Mesothelial cell of epicardium (in vitro differentiated cells): ENCODE data around the gene POLN. TPM values are rescaled to one million over a fixed set of nuclear protein-coding genes. Genes with fewer than 3 reads are reported as not detected.

Experiments used
- DNase-seq, 2 experiments: peaks; one replicate each; pipeline ENCODE4 v3.0.0; 2021; ENCODE audit warnings: low spot score in 2 of 2; ENCODE audit not compliant: unreplicated experiment in 2 of 2
- H3K27ac Mint-ChIP-seq: 2 replicates; pipeline ENCODE4 v1.8.0; 2021; ENCODE audit warnings: mixed read lengths
- H3K27me3 Mint-ChIP-seq: 2 replicates; pipeline ENCODE4 v1.8.0; 2021; ENCODE audit warnings: low read depth, mixed read lengths
- H3K36me3 Mint-ChIP-seq: 2 replicates; pipeline ENCODE4 v1.8.0; 2021; ENCODE audit warnings: mixed read lengths
- H3K4me1 Mint-ChIP-seq: 2 replicates; pipeline ENCODE4 v1.8.0; 2021; ENCODE audit warnings: mixed read lengths
- H3K4me3 Mint-ChIP-seq: 2 replicates; pipeline ENCODE4 v1.8.0; 2021; ENCODE audit warnings: mild to moderate bottlenecking, moderate library complexity, mixed read lengths
- H3K9me3 Mint-ChIP-seq: 2 replicates; pipeline ENCODE4 v1.8.0; 2021; ENCODE audit warnings: mixed read lengths
- CTCF ChIP-seq: fragments of 200-600 bp; sonication (generic); IDR thresholded peaks from one replicate; pipeline ENCODE4 v1.5.0; 2021; ENCODE audit warnings: antibody characterized with exemption; ENCODE audit not compliant: unreplicated experiment
- total RNA-seq: library from RNA; stranded (reverse); gene quantifications from 3 replicates; pipeline ENCODE4 v1.2.1, GENCODE V29; 2021

POLN gene
- total RNA-seq, 1 donor from 2014 or later = 5.8 TPM

- TF ChIP-seq CTCF = no peak
- no peaks in the 10 kb centered on the region for H3K9me3 Mint-ChIP-seq
- no peak overlapping the region for H3K4me3 Mint-ChIP-seq
- peaks cover 2% of the 10 kb centered on the region for H3K4me1 Mint-ChIP-seq
- peaks cover 2% of the 10 kb centered on the region for H3K36me3 Mint-ChIP-seq
- H3K27ac Mint-ChIP-seq = no peak overlapping the region
- no peak for DNase-seq
- H3K27me3 Mint-ChIP-seq = peaks cover 34% of the 10 kb centered on the region
Observed at GRCh38 chr4:2051086-2051485, 190.8 kb downstream of the POLN start.

GRCh38 chr4:2049811-2050210 is 192.1 kb downstream of the POLN start:
- no peaks in the 10 kb centered on the region for H3K9me3 Mint-ChIP-seq
- H3K27me3 Mint-ChIP-seq = peaks cover 30% of the 10 kb centered on the region
- no peak for TF ChIP-seq CTCF
- no peak overlapping the region for H3K27ac Mint-ChIP-seq
- H3K4me1 Mint-ChIP-seq = no peaks in the 10 kb centered on the region
- peaks cover 2% of the 10 kb centered on the region for H3K36me3 Mint-ChIP-seq
- H3K4me3 Mint-ChIP-seq = no peak overlapping the region
- DNase-seq = no peak

GRCh38 chr4:2049381-2049780 is 192.5 kb downstream of the POLN start:
- Mint-ChIP-seq H3K36me3 (peaks cover 2% of the 10 kb centered on the region), H3K4me1 (no peaks in the 10 kb centered on the region), H3K4me3 (no peak overlapping the region), H3K27ac (no peak overlapping the region), H3K27me3 (peaks cover 30% of the 10 kb centered on the region), H3K9me3 (no peaks in the 10 kb centered on the region)
- no peak for TF ChIP-seq CTCF
- DNase-seq = no peak

- Mint-ChIP-seq H3K4me3 (no peak overlapping the region), H3K36me3 (no peaks in the 10 kb centered on the region), H3K27me3 (peaks cover 26% of the 10 kb centered on the region), H3K9me3 (no peaks in the 10 kb centered on the region), H3K27ac (no peak overlapping the region), H3K4me1 (no peaks in the 10 kb centered on the region)
- DNase-seq = no peak
- TF ChIP-seq CTCF = no peak
Observed at GRCh38 chr4:2048831-2049230, 193.1 kb downstream of the POLN start.

- Mint-ChIP-seq H3K27ac (no peak overlapping the region), H3K4me1 (no peaks in the 10 kb centered on the region), H3K4me3 (no peak overlapping the region), H3K27me3 (peaks cover 26% of the 10 kb centered on the region), H3K36me3 (no peaks in the 10 kb centered on the region), H3K9me3 (no peaks in the 10 kb centered on the region)
- no peak for TF ChIP-seq CTCF
- no peak for DNase-seq
Observed at GRCh38 chr4:2047781-2048581, 193.9 kb downstream of the POLN start.
